HG03521 (cell line): Measurements from ENCODE around the gene HIVEP2.

Experiments used
- ATAC-seq: cut with Tn5 transposase; IDR thresholded peaks from one replicate; pipeline ENCODE4 v1.9.1; 2021; ENCODE audit warnings: mild to moderate bottlenecking, moderate library complexity; ENCODE audit not compliant: unreplicated experiment

The HIVEP2 gene

DNA sequence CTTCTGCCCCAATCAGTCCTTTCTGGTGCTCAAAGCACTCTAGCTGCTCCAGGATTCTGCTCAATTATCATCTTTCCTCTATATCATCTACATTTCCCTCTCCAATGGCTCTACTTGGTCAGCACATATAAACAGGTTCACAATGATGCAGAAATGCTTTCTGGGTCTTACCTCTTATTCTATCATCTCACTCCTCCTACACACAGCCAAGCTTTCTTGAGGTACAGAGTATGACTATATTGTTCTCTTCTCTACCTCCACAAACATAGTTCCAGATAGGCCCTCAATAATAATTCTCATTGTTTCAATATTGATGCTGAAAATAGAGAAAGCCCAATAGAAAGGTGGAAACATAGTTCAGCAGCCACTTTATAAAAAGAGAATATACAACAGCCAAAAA lies 48.2 kb downstream of the HIVEP2 start:
- ATAC-seq = no peak

DNA sequence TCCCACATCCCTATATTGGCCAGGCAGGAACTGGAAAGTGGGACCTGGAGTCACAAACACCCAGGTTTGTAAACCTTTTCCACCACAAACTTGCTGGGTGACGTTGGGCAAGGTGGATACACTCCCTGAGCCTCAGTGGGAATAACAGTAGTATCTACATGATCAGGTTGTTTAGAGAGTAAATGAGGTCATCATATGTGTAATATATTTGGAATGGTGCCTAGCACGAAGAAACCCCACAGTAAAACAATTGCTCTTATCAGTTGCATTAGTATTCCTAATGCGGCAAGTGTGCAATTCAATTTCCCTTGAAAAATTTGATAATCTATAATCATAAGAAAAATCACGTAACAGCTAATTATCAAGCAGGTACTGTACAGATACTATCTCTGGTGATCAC lies 51.9 kb downstream of the HIVEP2 start:
- no peak for ATAC-seq

DNA sequence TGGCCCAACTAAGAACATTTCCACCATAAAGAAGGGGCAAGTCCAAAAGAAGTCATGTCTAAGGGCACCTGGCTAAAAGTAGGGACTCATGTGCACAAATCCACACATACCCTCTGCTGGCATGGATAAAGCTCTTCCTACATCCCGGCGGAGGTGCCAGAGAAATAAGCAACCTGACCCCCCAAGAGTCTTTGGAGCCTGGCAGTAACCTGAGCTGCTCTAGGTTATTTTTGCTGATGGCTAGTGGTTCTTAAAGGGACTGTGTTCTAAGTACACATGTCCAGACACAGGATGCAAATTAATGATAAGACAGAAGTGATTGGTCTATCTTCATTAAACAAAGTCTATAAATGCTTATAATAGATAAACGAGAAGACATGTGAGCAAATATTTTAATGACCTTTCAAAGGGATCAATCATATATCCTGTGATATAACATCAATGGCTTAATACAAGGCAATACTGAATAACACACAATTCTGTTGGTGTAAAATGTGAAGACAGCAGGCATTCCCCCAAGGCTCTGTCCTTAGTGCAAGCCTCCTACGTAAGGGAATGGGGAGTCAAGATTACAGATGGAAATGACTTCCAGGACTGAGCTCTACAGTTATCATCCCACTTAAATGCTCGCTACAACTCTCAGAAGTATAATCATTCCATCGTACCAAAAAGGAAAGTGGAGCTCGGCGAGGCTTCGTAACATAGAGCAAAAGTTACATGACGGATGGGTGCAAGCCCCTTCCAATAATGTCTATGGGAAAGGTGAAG lies 52.5 kb downstream of the HIVEP2 start:
- no peak for ATAC-seq

DNA sequence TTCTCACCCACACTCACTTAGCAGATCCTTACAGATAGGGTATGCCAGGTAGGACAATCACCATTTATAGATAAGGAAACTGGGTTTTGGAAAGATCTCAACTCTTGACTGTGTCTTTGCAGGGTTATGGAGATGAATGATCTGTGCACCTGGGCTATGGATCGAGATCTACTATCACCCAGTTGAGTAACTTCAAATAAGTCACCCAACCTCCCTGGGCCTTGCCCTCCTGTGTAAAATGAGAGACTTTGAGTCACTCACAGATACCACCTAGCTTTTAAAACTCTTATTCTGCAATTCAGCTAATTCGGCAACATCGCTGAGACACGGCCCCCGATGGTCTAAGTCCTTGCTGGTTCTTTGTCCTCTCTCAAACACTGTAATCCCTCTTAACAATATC lies 53.5 kb downstream of the HIVEP2 start:
- no peak for ATAC-seq

DNA sequence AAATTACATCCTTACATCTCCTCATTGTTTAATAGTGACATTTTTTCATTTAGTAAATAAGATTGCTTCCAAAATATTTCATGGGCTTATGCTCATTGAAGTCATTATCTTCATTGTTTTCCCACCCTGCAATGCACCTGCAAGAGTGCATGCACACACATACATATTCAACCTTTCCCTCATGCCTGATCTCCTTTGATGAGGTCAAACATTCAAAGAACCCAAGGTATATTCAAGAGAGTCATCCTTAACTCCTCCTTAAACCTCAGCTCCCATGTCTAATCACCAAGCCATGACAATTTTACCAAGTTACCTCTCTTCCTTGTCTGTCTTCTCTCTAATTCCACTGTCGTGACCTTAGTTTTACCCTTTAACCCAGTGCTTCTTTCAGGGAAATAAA lies 56.5 kb downstream of the HIVEP2 start:
- ATAC-seq = no peak

DNA sequence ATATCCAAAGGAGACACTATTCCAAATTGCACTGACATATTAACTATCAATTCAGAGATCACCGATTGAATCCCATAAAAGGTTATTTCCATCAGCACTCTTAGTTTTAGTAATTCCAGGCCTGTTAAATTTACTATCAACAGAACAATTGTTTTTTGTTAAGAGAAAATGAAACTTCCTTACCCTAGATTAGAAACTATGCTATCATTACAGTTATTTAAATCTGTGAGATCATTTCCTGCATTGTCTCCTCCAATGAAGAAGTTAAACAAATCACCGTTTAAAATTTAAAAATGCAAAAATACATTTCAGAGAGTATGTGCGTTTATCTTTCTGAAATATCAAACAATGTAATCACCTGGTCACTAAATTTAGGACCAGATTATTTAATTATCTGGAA lies 57.5 kb downstream of the HIVEP2 start:
- no peak for ATAC-seq

DNA sequence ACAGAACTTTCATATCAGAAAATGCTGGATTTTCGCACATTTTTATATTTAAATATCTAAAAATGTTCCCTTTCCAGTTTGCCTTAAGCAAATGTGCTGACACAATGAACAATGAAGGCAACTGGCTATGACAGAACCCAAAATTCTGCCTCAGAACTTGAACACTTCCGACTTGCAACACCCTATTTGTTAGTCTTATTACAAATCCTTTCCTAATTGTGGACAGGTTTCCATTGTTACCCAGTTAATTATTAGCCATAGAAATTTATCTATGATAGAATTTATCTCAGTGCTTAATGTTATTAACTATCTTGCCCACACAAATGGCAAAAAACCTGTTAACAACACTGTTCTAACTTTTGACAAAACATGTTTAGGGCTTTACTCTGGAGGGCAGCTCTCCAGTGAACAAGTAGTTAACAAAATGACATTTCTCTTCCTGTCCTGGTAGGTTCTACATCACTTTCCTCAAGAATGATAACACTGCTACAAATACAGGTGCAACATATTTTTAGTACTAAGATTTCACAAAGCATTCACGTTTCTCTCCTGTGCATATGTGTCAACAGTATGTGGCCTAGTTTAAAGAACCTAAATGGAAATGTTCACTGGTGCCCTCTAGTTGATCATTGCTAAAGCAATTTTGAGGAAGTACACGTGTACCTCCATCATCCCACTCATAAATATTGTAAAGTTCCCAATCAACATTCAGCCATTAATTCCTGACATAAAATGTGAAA lies 58.4 kb downstream of the HIVEP2 start:
- ATAC-seq = peak; percentile 83

DNA sequence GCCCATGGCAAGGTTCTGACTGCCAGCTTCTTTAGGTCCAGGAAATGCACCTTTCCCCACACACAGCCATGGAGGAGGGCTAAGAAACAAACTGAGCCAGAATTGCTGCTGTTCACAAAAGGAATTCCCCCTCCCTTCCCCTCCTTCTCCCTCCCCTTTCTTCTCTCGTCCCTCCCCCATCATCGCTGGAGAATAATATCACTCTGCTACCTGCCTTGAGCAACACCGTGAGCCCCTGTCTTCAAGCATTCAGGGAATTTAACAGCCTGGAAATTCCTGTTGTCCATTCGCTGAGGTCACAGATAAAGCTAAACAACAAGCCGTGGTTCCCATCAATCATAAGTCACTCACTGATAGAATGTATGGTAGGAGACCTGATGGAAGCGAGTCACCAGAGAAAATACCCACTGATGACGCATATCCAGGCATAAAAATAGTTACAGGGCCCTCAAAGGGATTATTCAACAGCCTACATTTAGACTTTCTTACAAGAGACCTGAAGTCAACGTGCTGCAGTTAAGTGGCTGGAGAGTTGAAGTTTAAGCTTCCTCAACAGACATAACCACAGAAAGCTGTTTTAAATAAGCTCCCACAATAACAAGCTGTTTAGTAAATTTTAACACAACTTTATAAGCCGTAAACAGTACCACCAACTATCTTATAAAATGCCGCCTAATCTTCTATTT lies 59.7 kb downstream of the HIVEP2 start:
- ATAC-seq = peak; percentile 53

DNA sequence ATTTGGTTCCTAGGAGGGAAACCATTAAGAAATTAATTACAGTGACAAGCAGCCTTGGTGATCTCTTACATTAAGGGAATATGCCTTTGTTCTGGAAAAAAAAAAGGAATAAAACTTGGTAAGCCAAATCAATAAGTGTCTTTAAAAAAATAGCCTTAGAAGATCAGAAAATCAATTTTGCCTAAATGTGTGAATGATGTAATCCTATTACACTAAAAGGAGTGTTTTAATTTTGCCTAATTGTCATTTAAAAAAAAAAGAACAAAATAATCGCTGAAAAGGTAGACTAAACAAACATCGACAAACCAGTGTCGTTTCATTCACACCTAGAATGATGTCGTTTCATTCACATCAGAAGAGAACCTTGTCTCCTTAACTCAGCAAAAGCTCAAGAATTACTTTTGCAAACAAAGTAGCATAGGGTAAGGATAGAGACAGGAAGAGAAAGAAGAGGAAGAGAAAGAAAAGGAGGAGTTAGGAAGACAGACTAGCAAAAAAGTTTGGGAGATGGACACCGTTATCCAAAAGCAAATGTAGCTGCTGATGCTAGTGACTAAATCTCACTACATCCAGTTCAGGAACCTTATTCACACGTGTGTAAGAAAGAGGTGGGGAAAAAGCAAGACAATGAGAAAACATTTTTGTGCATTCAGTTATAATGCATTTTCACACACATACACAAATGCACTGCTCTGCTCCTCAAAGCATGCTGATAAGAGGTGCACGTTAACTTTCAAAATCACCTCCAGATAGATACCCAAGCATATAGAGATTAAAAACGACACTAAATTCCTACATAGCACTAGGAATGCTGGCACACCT lies 60.6 kb downstream of the HIVEP2 start:
- ATAC-seq = no peak

DNA sequence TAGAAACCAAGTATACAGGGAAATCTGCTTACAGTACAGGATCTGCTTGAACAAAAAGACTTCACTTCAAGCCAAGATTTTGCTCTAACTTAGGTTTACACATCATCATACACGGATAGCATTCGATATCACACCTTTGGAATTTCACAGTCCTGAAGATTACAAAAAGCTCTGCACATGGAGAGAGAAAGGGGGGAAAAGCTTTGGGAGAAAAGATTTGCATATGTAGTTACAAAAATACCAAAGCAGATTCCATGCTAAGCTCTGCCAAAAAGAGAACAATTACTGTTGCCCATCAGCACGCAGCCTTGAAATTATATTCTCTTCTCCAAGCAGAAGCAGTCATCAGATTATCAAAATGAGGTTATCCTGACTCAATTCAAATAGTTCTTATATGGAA lies 62.0 kb downstream of the HIVEP2 start:
- ATAC-seq = no peak

DNA sequence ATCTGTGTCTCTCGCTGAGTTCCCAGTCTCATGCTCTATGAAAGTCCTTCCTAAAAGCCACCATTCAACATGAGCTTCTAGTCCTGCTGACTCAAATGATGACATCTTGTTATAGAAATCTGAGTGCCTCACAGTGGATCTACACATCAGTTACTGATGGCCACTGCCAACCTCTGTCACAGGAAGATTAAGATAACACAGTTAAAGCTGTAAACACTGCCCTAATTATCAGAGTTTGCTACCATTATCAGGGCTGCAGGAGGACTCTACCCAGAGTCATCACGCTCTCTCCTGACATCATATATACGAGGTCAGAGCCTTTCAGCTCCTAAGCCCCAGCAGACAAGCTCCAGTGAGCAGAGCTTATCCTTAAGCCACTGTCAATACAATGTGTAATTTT lies 63.2 kb downstream of the HIVEP2 start:
- ATAC-seq = no peak

DNA sequence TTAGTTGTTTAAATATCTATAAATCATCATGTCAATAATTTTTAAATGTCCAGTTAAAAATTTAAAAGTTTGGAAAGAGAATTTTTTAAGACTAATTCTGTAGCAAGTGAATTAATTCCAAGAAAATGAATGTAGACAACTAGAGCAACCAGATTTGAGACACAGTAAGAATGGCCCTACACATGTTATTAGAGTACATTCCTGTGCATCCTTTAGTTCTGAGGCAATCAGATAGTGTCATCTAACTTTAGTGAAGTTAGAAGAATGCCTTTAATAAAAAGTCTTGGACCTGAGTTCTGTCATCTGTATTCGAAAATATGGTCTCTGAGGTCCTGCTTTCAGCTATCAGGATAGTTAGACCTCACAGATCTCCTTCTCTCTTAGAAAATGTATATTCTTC lies 63.7 kb downstream of the HIVEP2 start:
- no peak for ATAC-seq

DNA sequence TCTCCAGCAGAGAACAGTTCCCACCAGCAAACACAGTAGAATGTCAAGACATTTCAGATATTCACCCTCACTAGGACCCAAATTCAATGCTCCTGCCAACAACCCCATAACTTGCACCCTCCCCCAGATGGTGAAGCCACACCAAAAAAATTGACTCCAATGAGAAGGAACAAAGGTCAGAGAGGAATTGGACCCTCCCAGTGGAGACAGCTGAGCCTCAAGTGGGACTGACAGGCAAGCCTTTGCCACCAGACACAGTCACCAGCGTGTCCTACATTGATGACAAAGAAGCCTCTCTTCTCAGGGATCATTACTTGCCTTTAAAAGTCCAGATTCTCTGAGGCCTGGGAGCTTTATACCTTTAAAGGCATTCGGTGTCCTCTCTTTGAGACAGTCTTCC lies 64.8 kb downstream of the HIVEP2 start:
- no peak for ATAC-seq

DNA sequence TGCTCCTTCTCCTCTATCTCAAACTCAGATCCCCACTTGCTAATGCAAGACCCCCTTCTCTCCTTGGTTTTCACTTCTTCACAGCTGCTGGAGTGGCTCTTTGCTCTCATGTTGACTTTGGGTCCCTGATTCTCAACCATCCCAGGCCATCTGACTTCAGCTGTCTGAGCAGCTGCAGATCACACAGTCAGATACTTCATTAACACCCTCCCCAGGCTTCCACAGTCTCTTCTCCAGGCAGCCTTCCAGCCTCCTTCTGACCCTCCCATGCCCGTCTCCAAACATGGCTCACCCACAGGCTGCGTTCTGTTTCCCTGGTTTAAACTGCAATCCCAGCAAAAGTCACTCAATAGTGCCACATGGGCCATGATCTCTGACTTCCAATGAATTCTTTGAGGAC lies 65.4 kb downstream of the HIVEP2 start:
- ATAC-seq = no peak

DNA sequence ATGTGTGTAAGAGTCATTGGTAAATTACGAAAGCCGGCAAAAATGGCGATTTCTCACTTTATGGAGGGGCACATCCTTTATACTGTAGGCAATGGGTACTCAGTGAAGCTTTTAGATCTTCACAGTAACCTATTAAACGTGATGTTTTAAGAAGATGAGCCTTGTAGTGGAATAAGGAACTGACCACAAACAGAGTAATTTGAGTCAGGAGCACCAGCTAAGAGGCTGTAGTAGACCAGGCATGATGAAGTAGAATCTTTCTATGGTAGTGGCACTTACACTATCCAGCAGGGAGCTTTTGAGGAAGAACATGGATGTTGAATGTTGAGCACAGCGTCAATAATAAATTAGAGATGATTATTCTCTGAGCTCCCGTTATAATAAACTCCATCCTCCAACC lies 65.9 kb downstream of the HIVEP2 start:
- ATAC-seq = no peak

DNA sequence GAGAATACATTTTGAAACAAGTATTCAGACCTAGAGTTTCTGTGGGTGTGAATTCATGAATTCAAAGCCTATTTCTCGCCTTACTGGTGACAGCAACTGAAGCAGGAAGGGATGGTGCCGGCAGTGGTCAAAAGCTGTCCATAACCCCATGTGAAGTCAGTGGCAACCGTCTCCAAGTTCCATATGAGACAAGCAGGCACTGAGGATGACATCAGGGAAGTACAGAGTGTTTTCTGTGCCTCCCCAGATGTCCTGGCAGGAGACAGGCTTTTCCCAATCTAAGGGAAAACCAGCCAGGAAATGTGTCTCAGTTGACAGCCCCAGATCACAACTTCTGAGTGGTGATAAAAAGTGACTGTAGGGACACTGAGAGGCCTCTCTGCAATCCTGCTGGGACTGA lies 66.6 kb downstream of the HIVEP2 start:
- no peak for ATAC-seq

DNA sequence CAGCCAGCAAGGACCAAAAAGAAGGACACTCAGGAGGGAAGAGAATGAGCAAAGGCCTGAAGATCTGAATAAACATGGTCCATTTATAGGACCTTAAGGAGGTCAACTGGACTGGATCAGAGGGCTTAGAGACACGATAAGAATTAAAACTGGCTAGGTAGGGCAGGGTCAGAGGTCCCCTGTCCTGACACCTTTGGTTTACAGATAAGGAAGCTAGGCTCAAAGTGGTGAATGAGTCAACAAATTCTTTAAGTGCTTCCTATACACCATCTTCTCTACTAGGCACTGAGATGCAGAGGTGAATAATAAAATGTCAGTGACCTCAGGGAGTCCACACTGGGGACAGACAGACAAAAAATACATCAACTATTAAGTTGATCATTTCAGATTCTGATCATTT lies 70.3 kb downstream of the HIVEP2 start:
- no peak for ATAC-seq

DNA sequence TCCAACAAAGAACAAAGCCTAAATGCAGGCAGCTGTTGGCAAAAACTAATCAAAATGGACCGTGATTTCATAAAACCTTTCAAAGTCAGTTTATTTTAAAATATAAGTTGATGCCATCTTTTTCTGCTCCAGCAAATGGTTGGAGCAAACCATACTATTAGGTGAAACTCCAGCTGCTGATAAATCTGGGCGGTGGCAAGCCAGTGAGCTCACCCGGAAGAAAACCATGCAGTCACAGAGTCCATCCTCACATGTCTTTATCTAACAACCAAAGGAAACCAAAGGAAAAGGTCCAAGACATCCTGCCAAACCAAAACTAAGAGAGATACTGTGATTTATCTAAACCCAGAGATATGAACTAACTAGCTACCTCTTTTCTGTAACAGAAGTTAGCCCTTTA lies 72.6 kb downstream of the HIVEP2 start:
- no peak for ATAC-seq

DNA sequence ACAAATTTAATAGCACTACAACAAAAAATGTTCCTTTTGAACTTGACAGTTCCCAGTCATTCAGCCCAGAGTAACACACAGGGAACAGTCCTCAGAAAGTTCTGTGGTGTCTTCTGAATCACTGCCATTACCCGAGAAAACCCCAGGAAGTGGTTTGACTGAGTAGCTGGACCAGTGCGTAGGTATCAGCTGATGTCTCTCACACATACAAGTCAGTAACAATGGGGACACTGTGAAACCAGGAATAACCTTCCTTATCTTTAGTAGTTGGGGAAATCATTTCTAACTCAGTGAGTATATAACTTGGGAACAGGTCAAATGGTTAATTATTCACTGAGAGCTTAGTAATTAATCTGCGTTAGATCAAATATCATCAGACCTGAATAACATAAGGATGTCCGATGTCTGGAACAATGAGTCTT lies 73.1 kb downstream of the HIVEP2 start:
- ATAC-seq = peak; percentile 85

DNA sequence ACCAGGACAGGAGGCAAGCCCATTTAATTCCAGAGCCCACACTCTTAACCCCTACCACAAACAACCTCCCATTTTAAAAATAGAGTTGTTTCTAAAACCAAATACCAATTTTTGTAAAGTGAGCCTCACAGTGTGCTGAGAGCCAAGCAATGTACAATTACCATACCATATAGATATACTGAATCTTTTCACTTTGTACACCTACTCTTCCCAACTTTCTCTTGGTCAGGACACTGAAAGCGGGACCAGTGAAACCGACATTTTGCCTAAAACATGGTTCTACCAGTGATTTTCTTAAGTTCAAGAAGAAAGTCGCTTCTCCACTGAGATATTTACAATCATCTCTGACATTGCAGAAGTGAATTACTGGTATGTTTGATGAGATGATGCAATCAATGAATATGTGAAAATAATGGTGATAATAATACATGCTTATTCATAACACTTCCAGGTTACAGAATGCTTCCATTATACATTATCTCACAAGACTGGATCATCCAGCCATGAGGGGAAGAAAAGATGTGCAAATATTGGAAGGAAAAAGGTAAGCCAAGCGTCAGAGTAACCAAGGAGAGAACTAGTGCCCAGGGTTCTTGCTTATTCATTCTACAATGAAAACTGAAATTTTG lies 74.1 kb downstream of the HIVEP2 start:
- no peak for ATAC-seq

DNA sequence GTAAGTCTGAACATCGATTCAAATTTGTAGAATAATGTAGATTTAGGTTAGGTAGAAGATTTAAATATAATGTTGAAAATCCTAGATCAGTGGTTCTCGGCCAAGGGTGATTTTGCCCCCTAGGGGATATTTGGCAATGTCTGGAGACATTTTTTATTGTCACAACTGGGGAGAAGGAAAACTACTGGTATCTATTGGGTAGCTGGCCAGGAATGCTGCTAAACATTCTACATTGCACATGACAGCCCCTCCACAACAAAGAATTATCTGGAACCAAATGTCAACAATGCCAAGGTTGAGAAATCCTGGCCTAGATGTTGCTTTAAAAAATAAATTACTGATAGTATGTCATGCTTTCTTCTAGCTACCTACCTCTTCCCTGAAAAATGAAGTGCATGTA lies 76.1 kb downstream of the HIVEP2 start:
- ATAC-seq = no peak
